Urinary bladder (tissue), 4 donors: ENCODE measurements around the gene TMEM63A. TPM values are rescaled to one million over a fixed set of nuclear protein-coding genes. Genes with fewer than 3 reads are reported as not detected.

Experiments
- DNase-seq: peaks from one replicate; pipeline ENCODE4 v3.0.0-alpha.2; 2015; ENCODE audit errors: extremely low spot score
- H3K27ac ChIP-seq: one replicate; pipeline ENCODE4 v1.5.1; 2013; ENCODE audit warnings: low read depth, mild to moderate bottlenecking, moderate library complexity
- H3K36me3 ChIP-seq: one replicate; pipeline ENCODE4 v1.6.1; 2013; ENCODE audit warnings: mild to moderate bottlenecking, moderate library complexity; ENCODE audit not compliant: insufficient read depth
- H3K4me1 ChIP-seq: one replicate; pipeline ENCODE4 v1.6.1; 2013; ENCODE audit warnings: mild to moderate bottlenecking, moderate library complexity; ENCODE audit not compliant: insufficient read depth
- H3K4me3 ChIP-seq: one replicate; pipeline ENCODE4 v1.5.1; 2013; ENCODE audit warnings: low read depth, low read length
- WGBS: extraction: QIAGEN DNeasy Blood & Tissue Kit; methylation state at CpG from one replicate; pipeline ENCODE4 v1.1.7; 2013; 5-methylcytosine and 5-hydroxymethylcytosine counted together
- polyA plus RNA-seq: library from polyadenylated mRNA; stranded (reverse); fragments of 200-250 nt; gene quantifications from one replicate; pipeline ENCODE4 v1.2.3, GENCODE V29; 2013
- total RNA-seq: library from RNA; depleted of rRNA; stranded (reverse); fragments of >200 nt; gene quantifications from one replicate; pipeline ENCODE4 v1.2.3, GENCODE V29; 2014
- donor health status: healthy with polysubstance abuse.
- donor health status: healthy.

TMEM63A gene
- total and polyA plus RNA-seq, 2 donors, result 28.1 to 53.7 TPM

- Histone ChIP-seq H3K36me3 (peaks cover 3% of the 10 kb centered on the region), H3K4me3 (no peak overlapping the region), H3K4me1 (no peaks in the 10 kb centered on the region), H3K27ac (no peak overlapping the region)
- WGBS, result 49% methylated on average over 7 of the region's 7 CpGs
- DNase-seq, result peak; percentile 72
These were observed 47.5 kb downstream of the TMEM63A start for GRCh38 chr1:225834417-225835329.

DNA sequence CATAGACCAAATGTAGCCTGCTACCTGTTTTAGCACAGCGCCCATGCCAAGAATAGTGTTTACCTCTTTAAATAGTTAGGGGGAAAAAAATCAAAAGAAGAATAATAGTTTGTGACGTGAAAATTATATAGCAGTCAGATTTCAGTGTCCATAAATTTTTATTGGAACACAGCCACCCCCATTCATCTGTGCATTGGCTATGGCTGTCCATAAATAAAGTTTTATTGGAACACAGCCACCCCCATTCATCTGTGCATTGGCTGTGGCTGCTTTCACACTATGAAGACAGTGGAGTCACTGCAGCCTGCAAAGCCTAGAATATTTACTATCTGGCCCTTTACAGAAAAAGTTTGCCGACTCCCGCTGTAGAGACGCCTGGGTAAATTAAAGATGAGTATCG lies 51.3 kb downstream of the TMEM63A start:
- Histone ChIP-seq H3K36me3 (no peaks in the 10 kb centered on the region), H3K27ac (no peak overlapping the region), H3K4me1 (no peaks in the 10 kb centered on the region), H3K4me3 (no peak overlapping the region)
- no peak for DNase-seq
- 88% methylated on average over 6 of the region's 6 CpGs for whole genome bisulfite sequencing

DNA sequence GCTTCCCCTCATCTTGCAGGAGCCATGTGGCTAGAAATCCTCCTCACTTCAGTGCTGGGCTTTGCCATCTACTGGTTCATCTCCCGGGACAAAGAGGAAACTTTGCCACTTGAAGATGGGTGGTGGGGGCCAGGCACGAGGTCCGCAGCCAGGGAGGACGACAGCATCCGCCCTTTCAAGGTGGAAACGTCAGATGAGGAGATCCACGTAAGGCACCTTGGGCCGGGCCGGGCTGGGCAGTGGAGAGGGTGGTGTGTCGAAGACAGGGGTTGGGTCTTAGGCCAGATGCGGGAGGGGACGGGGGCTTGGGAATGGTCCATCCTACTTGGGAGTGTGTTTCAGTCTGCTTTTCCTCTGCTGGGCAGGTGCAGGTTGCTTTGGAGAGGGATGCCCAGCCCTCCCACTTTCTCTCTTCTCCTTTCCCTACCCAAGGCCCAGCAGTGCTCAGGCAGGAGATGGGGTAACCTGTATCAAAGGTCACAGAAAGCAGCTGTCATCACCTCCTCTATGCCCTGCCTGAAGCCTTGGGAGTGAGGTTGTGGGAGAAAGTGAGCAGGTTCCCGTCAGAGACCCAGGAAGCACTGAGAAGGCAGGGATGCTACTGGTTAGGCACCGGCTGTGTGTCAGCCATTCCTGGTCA lies 53.4 kb downstream of the TMEM63A start:
- Histone ChIP-seq H3K36me3 (no peaks in the 10 kb centered on the region), H3K4me3 (no peak overlapping the region), H3K27ac (no peak overlapping the region), H3K4me1 (no peaks in the 10 kb centered on the region)
- no peak for DNase-seq
- WGBS, result 91% methylated on average over 14 of the region's 14 CpGs

- Histone ChIP-seq H3K4me3 (no peak overlapping the region), H3K36me3 (no peaks in the 10 kb centered on the region), H3K4me1 (no peaks in the 10 kb centered on the region), H3K27ac (no peak overlapping the region)
- 73% methylated on average over 8 of the region's 8 CpGs for WGBS
- DNase-seq, result no peak
These were observed 55.1 kb downstream of the TMEM63A start for GRCh38 chr1:225827076-225827475.

- no peaks in the 10 kb centered on the region for H3K36me3 ChIP-seq
- H3K4me3 ChIP-seq, result no peak overlapping the region
- H3K27ac ChIP-seq, result no peak overlapping the region
- 66% methylated on average over 7 of the region's 7 CpGs for WGBS
- H3K4me1 ChIP-seq, result no peaks in the 10 kb centered on the region
- DNase-seq, result no peak
These were observed 56.6 kb downstream of the TMEM63A start for GRCh38 chr1:225825607-225826007.

DNA sequence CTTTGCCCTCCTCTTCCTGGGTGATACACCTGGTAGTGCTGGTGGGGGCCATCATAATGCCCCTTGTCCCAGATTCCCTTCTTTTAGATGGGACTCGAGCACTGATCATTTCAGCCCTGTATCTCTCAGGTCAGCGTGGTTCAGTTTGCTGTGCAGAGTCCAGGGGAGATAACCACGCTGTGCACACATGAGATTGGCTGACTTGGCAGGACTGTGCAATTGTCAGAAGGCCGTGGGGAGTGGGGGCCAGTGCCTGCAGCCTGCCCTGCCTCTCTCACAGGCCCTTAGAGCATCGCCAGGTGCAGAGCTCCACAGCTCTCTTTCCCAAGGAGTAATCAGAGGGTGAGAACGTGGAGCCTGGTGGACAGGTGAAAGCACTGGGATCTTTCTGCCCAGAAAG lies 57.1 kb downstream of the TMEM63A start:
- 80% methylated on average over 6 of the region's 6 CpGs for WGBS
- H3K4me3 ChIP-seq, result no peak overlapping the region
- no peaks in the 10 kb centered on the region for H3K36me3 ChIP-seq
- DNase-seq, result no peak
- no peak overlapping the region for H3K27ac ChIP-seq
- no peaks in the 10 kb centered on the region for H3K4me1 ChIP-seq

DNA sequence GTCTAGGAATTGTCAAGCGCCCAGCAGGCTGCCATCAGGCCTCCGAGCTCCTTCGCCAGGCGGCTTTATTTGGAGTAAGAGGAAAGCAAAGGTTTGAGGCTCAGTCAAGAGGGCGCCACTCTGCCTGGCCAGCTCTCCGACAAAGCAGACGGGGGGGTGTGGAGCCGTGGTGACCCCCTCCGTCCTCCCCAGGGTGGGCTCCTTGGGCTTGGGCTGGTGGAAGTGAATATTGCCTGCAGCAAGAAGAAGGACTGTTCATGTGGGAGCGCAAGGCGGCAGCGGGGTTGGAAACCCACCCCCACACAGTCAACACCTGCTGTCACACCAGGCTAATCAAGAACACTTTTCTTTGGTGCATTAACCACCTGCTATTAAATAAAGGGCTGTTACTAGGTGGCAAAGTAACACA lies 57.6 kb downstream of the TMEM63A start:
- H3K4me3 ChIP-seq, result no peak overlapping the region
- H3K4me1 ChIP-seq, result no peaks in the 10 kb centered on the region

GRCh38 chr1:225823811-225824261 lies 58.3 kb downstream of the TMEM63A start:
- Histone ChIP-seq H3K36me3 (no peaks in the 10 kb centered on the region), H3K4me1 (no peaks in the 10 kb centered on the region), H3K4me3 (no peak overlapping the region), H3K27ac (no peak overlapping the region)
- WGBS, result 83% methylated on average over 12 of the region's 12 CpGs
- DNase-seq, result no peak

More for the DNA sequence above, 57.6 kb downstream of the TMEM63A start:
- DNase-seq, result no peak
- H3K27ac ChIP-seq, result no peak overlapping the region
- no peaks in the 10 kb centered on the region for H3K36me3 ChIP-seq
- 86% methylated on average over 12 of the region's 12 CpGs for WGBS

- WGBS, result 83% methylated on average over 12 of the region's 12 CpGs
- no peaks in the 10 kb centered on the region for H3K4me1 ChIP-seq
- no peak for DNase-seq
- no peaks in the 10 kb centered on the region for H3K36me3 ChIP-seq
- no peak overlapping the region for H3K27ac ChIP-seq
- H3K4me3 ChIP-seq, result no peak overlapping the region
These were observed 59.4 kb downstream of the TMEM63A start for GRCh38 chr1:225822655-225823403.

DNA sequence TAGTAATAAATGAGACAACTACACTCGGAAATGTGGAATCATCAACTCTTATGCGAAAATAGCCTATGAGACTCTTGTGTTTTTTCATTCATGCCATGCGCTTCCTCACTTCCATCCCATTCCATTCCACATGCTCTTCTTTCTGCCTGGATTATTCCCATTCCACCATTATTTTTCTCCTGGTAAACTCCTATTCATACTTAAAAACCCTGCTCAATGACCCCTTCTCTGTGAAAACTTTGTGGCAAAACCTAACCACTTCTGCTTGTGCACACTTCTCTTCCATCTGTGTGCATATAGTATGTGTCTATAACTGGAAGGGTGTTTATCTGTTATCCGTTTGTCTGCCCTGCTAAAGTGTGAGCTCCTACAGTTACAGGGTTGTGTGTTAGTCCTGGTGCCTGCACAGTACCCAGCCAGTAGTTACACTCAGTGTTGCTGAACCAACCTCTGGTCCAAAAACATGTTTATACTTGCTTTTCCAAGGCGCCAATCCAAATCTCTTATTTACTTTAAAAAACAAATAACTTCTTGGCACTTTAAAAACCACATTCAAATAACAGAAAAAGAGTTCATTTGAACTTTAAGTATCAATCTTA lies 61.6 kb downstream of the TMEM63A start:
- no peak overlapping the region for H3K4me3 ChIP-seq
- peaks cover 3% of the 10 kb centered on the region for H3K4me1 ChIP-seq
- no peak overlapping the region for H3K27ac ChIP-seq
- no peak for DNase-seq
- H3K36me3 ChIP-seq, result no peaks in the 10 kb centered on the region
- WGBS, result 72% methylated on average over 5 of the region's 5 CpGs

- Histone ChIP-seq H3K4me1 (peaks cover 3% of the 10 kb centered on the region), H3K27ac (no peak overlapping the region), H3K36me3 (no peaks in the 10 kb centered on the region), H3K4me3 (no peak overlapping the region)
- WGBS, result 77% methylated on average over 12 of the region's 12 CpGs
- DNase-seq, result no peak
These were observed 62.6 kb downstream of the TMEM63A start for GRCh38 chr1:225819346-225820192.

GRCh38 chr1:225818229-225818628 lies 64.0 kb downstream of the TMEM63A start:
- WGBS, result 77% methylated on average over 7 of the region's 7 CpGs
- peaks cover 3% of the 10 kb centered on the region for H3K4me1 ChIP-seq
- DNase-seq, result no peak

More at GRCh38 chr1:225818229-225818628, 64.0 kb downstream of the TMEM63A start:
- Histone ChIP-seq H3K27ac (peak overlapping the region; percentile 23), H3K36me3 (no peaks in the 10 kb centered on the region), H3K4me3 (no peak overlapping the region)
